ENCODE results near the gene C10orf62.
"Not testable (repeated sequence)": the region's sequence is repeated elsewhere in the genome, so short reads cannot be mapped to it uniquely, and the experiment has no call there.

The C10orf62 gene

GRCh38 chr10:97566336-97566996 is 23.1 kb upstream of the C10orf62 start:
- DNase-seq = no peak

DNA sequence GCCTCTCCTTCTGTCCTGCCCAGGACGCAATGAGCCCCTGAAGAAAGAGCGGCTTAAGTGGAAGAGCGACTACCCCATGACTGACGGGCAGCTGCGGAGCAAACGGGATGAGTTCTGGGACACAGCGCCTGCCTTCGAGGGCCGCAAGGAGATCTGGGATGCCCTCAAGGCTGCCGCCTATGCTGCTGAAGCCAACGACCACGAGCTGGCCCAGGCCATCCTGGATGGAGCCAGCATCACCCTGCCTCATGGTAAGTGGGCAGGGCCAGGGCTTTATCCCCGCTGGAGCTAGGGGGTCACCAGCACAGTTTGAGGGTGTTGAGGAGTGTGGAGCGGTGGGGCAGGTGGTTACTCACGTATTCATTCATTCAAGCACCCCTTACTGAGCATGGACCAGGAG is 21.6 kb upstream of the C10orf62 start:
- no peak for DNase-seq

DNA sequence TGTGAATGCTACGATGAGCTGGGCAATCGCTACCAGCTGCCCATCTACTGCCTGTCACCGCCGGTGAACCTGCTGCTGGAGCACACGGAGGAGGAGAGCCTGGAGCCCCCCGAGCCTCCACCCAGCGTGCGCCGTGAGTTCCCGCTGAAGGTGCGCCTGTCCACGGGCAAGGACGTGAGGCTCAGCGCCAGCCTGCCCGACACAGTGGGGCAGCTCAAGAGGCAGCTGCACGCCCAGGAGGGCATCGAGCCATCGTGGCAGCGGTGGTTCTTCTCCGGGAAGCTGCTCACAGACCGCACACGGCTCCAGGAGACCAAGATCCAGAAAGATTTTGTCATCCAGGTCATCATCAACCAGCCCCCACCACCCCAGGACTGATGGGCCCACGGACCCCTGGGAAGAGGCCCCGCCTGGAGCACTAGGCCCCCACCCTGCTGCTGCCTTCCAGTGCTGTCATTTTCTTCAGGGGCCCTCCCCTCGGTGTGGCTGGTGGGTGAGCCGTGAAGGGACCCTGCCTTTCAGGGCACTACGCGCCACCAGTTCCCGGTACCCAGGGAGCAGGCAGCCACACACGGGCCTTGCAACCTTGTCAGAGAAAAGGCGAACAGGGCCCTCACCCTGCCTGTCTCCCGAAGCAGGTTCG is 19.3 kb upstream of the C10orf62 start:
- DNase-seq = no peak

DNA sequence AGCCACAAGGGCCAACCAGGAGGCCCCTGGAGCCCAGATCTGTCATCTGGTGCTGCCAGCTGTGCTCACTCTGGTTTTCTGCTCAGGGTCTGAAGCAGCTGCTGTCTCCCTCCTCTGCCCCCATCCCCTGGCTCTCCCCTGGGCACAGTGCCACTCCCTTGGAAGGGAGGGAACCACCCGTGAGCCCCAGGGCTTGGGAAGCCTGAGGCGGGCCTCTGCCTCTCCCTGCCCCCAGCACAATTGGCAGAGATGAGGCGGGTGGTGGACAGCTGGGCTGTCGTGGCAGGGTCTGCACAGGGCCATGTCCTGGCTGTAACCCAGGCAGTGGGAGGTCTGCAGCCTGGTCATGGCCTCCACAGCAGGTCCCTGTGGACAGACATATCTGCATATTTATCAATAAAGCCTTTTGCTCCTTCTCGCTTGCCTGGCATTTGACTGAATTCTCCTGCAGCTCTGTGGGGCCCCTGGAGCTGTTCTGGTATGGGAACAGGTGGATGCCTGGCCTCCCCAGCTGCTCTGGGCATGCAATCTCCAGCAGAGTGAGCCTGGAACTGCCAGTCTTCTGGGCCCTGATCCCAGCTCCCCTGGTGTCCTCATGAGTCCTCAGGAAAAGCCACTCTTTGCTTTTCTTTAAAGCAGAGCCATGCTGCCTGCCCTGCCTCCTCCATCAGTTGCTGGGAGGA is 18.6 kb upstream of the C10orf62 start:
- DNase-seq = no peak

- no peak for DNase-seq
Measured at GRCh38 chr10:97571622-97572021, 17.9 kb upstream of the C10orf62 start.

GRCh38 chr10:97572214-97572989 is 17.1 kb upstream of the C10orf62 start, which contains the start of gene ANKRD2:
Gene ANKRD2, plus strand, starts transcription at chr10:97572779. Its CDS starts 10 bp downstream, at chr10:97572789.
- DNase-seq = no peak

GRCh38 chr10:97573021-97573420 is 16.5 kb upstream of the C10orf62 start:
- no peak for DNase-seq

DNA sequence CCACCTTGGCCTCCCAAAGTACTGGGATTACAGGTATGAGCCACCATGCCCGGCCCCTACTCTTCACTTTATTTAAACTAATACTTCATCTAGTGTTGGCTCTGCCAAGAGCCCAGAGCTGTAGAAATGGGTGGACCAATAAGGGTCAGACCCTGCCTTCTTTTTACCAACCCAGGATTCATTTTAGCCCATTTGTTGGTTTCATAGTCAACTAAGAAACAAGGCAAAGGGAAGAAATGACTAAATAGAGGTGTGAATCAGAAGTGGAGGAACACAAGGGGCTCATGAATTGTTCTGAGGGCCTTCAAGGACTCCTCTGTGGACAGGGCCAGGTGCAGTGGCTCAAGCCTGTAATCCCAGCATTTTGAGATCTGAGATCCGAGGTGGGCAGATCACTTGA is 15.8 kb upstream of the C10orf62 start:
- no peak for DNase-seq

GRCh38 chr10:97574374-97575126 is 15.0 kb upstream of the C10orf62 start:
- DNase-seq = peak; percentile 52

DNA sequence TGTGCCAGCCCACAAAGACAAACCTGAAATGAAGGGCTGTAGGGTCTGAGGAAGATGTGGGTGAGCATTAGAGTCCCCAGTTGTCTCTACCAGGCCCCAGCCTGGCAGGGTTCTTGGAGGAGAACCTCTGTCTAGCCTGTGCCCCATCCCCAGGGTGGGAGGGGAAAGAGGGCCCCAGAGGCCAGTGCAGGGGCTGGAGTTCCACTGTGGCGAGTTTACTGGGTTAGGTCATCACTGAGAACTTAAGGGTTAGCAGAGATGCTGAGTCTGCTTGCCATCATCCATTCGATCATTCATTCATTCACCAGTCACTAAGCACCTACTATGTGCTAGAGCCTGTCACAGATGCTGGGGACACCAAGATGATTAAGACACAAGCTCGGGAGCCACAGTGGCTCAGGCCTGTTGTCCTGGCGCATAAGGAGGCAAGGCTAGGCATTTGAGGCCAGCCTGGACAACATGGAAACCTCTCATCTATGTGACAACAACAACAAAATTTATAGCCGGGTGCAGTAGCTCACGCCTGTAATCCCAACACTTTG is 14.3 kb upstream of the C10orf62 start:
- no peak for DNase-seq

- DNase-seq = not testable (repeated sequence)
Measured at GRCh38 chr10:97576487-97576886, 13.0 kb upstream of the C10orf62 start.

DNA sequence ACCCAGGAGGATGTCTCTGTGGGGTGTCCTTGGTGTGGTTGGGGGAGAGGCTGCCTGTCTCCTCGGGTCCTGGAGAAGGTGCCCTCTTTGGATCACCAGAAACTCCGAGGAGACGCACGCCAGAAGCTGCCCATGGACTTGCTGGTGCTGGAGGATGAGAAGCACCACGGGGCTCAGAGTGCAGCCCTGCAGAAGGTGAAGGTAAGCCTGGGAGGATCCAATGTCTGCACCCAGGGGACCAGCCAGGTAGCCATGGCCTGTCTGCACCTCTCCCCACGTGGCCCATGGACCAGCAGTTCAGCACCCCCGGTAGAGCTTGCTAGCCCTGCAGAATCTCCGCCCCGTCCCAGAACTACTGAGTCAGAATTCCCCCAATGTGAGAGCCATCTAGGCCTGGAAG is 11.8 kb upstream of the C10orf62 start:
- DNase-seq = no peak

GRCh38 chr10:97578171-97578844 is 11.2 kb upstream of the C10orf62 start:
- DNase-seq = no peak

DNA sequence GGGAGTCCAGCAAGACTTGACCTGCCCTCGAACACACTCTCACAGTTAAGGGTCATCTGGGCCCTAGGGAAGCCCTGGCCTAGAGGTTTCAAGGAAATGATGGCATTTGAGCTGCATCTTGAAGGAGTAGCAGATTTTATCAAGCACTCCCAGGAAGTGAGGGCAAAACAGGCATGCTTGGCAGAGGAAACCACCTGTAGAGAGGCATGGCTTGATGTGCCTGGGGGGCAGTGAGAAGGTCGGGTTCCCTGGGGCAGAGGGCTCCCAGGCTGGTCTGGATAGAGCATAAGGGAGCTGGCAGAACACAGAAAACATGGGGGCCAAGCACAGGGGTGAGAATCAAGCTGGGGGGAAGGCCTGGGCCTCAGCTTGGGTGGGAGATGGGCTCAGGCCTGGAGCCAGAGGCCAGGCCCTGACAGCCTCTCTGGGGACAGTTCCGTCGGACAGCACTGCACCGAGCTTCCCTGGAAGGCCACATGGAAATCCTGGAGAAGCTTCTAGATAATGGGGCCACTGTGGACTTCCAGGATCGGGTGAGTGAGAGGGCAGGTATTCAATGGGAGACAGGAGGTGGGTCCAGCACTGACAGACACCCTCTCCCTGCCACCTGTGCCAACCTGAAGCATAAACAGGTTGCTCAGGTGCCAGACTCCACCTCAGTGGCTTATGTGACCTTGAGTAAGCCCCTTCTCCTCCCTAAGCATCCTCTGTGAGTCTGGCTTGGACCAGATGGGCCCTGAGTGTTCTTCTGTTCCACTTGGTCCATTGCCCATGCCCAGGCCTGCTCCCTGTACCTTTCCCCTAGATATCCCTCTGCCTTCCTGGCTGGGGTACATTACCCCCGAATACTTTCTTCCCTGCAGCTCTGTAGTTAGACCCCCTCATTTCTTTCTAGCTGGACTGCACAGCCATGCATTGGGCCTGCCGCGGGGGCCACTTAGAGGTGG is 8.8 kb upstream of the C10orf62 start:
- no peak for DNase-seq

DNA sequence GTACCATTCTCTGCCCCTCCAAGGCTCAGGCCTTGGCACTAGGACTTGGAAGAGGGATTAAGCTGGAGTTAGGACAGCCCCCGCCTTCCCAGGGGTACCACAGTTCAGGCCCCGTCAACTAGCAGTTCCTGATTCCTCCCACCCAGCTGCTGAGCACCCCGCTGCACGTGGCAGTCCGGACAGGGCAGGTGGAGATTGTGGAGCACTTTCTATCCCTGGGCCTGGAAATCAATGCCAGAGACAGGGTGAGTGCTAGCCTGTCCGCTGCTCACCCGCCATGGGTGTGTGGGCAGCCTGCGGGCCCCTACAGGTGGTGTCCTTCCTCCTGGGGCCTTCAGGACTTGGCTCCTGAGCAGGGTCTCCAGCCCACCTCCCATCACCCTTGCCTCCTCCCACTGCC is 7.4 kb upstream of the C10orf62 start:
- no peak for DNase-seq

GRCh38 chr10:97583476-97583875 is 6.0 kb upstream of the C10orf62 start:
- DNase-seq = no peak

GRCh38 chr10:97584060-97584797 is 5.3 kb upstream of the C10orf62 start, which contains the start of gene HOGA1:
Gene HOGA1, plus strand, starts transcription at chr10:97584389. Its CDS starts 315 bp downstream, at chr10:97584704.
- DNase-seq = no peak

- no peak for DNase-seq
Measured at GRCh38 chr10:97584798-97585438, 4.6 kb upstream of the C10orf62 start.

- no peak for DNase-seq
Measured at GRCh38 chr10:97585439-97585811, 4.1 kb upstream of the C10orf62 start.
